Measurements from ENCODE around the gene ABCB11.

- TF ChIP-seq POLR2AphosphoS5 (IDR thresholded peaks at IDR 0.05) (no peak), CTCF (IDR thresholded peaks at IDR 0.05; ENCODE audit: poor library complexity, severe bottlenecking) (no peak), SMC3 (conservative IDR thresholded peaks at IDR 0.05; ENCODE audit: poor library complexity) (no peak), EP300 (conservative IDR thresholded peaks at IDR 0.05; ENCODE audit: poor library complexity, severe bottlenecking) (no peak), EZH2 (IDR thresholded peaks at IDR 0.05; ENCODE audit: borderline replicate concordance, insufficient read depth, low read length, poor library complexity, severe bottlenecking) (no peak), REST (IDR thresholded peaks at IDR 0.05; ENCODE audit: borderline replicate concordance) (no peak), MXI1 (conservative IDR thresholded peaks at IDR 0.05; ENCODE audit: poor library complexity, severe bottlenecking) (no peak), RAD21 (conservative IDR thresholded peaks at IDR 0.05) (no peak)
These were observed 49.5 kb downstream of the ABCB11 start for GRCh38 chr2:168981651-168982050.

All from neural cell (in vitro differentiated cells).